ENCODE measurements around the gene RRM2. TPM values are rescaled to one million over a fixed set of nuclear protein-coding genes. Genes with fewer than 3 reads are reported as not detected.

RRM2 gene
- total RNA-seq, 1 experiment from 2014 or later, result 129 TPM

- TF ChIP-seq ZBTB43 (CRISPR knock-in tag; IDR thresholded peaks at IDR 0.05) (peak; percentile 79; the same call in 1 of the 2 replicates), JUN (CRISPR knock-in tag; IDR thresholded peaks at IDR 0.05) (no peak), ESRRA (CRISPR knock-in tag; IDR thresholded peaks at IDR 0.05; ENCODE audit: borderline replicate concordance) (peak; percentile 81), ZNF425 (CRISPR knock-in tag; conservative IDR thresholded peaks at IDR 0.05) (no peak), AR (CRISPR knock-in tag; IDR thresholded peaks at IDR 0.05) (no peak), ZSCAN18 (CRISPR knock-in tag; IDR thresholded peaks at IDR 0.05) (no peak), USF1 (CRISPR knock-in tag; IDR thresholded peaks at IDR 0.05) (peak; percentile 25; the same call in 1 of the 2 replicates), PRRX2 (CRISPR knock-in tag; IDR thresholded peaks at IDR 0.05) (no peak; the same call in 1 of the 2 replicates), ZNF416 (CRISPR knock-in tag; IDR thresholded peaks at IDR 0.05) (no peak), TCF7 (CRISPR knock-in tag; IDR thresholded peaks at IDR 0.05; ENCODE audit: low read depth) (0 out of 2 replicates have a peak, but pooled peaks have one; percentile 56), RELA (CRISPR knock-in tag; IDR thresholded peaks at IDR 0.05; ENCODE audit: borderline replicate concordance) (peak; percentile 48; the same call in 1 of the 2 replicates), GRHL2 (CRISPR knock-in tag; IDR thresholded peaks at IDR 0.05; ENCODE audit: insufficient replicate concordance, severe bottlenecking) (no peak), CBFB (CRISPR knock-in tag; IDR thresholded peaks at IDR 0.05; ENCODE audit: low read depth) (no peak), CTCF (IDR thresholded peaks at IDR 0.05) (no peak), NR1H2 (CRISPR knock-in tag; IDR thresholded peaks at IDR 0.05) (no peak), GTF2I (CRISPR knock-in tag; conservative IDR thresholded peaks at IDR 0.05) (no peak), GABPB1 (CRISPR knock-in tag; IDR thresholded peaks at IDR 0.05) (peak; percentile 97), MXD4 (CRISPR knock-in tag; IDR thresholded peaks at IDR 0.05; ENCODE audit: borderline replicate concordance) (no peak), ETV6 (CRISPR knock-in tag; IDR thresholded peaks at IDR 0.05) (peak; percentile 58; the same call in 1 of the 2 replicates), ATF1 (CRISPR knock-in tag; IDR thresholded peaks at IDR 0.05) (no peak; the same call in 1 of the 2 replicates), ARID4B (CRISPR knock-in tag; IDR thresholded peaks at IDR 0.05; ENCODE audit: borderline replicate concordance) (peak; percentile 93), TEAD1 (CRISPR knock-in tag; IDR thresholded peaks at IDR 0.05) (peak; percentile 34; the same call in 1 of the 2 replicates), SMAD3 (CRISPR knock-in tag; IDR thresholded peaks at IDR 0.05; ENCODE audit: borderline replicate concordance) (peak; percentile 70)
Measured at GRCh38 chr2:10122500-10123280, at the start of gene RRM2 (continued).

Measured in WTC11 (cell line).